HG03039 (cell line): ENCODE measurements around the gene SPG7.

Experiments used
- ATAC-seq: cut with Tn5 transposase; IDR thresholded peaks from one replicate; pipeline ENCODE4 v1.9.1; 2021; ENCODE audit warnings: mild to moderate bottlenecking, moderate library complexity; ENCODE audit not compliant: unreplicated experiment

The SPG7 gene

DNA sequence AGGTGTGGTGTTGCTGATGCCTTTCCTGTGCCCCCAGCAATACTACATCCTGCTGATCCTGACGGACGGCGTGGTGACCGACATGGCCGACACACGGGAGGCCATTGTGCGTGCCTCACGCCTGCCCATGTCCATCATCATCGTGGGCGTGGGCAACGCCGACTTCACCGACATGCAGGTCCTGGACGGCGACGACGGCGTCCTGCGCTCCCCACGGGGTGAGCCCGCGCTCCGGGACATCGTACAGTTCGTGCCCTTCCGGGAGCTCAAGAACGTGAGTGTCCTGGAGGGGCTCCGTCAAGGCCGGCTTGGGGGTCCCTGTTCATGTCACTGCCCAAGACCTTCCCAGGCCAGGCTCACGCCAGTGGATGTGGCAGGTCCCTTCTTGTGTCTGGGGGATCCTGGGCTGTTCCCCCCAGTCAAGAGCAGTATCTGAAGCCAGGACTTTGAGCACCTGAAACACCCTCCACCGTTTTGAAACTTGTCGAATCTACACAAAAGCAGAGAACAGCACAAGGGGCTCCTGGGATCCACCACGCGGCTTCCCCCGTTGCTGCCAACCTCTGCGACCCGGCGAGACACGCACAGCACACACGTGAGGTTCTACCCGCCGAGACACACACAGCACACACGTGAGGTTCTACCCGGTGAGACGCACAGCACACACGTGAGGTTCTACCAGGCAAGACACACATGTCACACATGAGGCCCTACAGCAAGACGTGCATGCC is 87.3 kb downstream of the SPG7 start:
- ATAC-seq = no peak

DNA sequence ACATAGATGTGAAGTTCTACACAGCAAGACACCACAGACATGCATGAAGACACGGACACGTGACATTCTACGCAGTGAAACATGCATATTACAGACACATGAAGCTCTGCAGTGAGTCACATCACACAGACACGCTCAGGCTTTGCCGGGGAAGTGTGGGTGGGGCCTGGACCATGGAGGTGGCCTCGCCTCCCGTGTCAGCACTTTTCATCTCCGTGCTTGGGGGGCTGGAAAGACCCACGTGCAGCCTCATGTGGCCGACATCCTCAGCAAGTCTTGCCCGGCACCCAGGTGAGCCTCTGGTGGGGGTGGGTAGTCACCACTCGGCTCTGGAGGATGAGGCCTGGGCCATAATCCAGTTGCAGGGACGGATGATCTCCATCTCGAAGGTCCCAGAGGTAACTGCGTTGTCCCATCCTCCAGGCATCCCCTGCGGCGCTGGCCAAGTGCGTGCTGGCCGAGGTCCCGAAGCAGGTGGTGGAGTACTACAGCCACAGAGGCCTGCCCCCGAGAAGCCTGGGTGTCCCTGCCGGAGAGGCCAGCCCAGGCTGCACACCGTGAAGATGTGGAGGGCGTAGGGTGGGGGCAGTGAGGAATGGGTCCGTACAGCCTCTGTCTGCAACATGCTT is 88.0 kb downstream of the SPG7 start:
- ATAC-seq = no peak

DNA sequence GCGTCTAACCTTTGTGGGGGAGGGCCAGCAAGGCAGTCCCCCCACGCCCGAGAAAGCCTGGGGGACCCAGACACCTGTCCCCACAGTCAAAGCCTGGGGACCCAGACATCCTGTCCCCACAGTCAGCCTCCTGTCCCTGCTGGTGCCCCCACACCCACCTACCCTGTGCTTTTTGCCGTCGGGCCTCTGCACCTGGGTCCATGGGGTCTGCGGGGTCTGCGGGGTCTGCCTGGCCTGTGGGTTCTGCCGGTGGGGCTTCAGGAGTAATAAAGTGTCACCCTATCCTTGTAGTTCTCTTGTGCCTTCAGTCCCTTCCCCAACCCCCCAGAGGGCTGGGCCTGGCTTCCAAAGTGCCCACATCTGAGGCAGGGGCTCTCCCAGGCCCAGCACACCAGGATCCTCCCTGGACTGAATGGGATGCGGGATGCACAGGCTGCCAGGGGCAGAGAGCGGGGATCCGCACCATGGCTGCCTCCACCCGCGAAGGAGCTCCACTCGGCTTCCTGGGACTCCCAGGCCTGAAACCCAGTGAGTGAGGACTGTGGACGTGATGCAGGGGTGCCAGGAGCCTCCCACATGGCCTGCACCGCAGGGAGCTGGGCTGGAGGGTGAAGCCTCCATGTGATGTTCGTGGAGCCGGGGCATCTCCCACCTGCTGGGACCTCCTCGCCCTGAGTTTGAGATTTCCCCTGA is 88.9 kb downstream of the SPG7 start:
- no peak for ATAC-seq

DNA sequence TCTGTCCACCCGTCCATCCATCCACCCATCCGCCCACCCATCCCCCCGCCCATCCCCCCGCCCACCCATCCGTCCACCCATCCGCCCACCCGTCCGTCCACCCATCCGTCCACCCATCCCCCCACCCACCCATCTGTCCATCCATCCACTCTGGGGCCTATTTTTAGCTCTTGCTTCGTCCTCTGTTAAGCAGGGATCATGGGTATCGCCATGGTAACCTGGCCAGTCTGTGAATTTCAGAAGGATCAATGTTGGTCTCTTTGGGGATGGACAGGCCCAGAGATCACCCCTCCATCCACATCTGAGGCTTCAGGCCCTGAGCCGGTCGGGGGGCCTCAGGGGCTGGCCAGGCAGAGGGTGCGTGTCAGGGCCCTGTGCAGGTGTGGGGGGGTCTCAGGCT is 90.0 kb downstream of the SPG7 start:
- ATAC-seq = no peak

- ATAC-seq = no peak
Measured at GRCh38 chr16:89599451-89599858, 91.3 kb downstream of the SPG7 start.

DNA sequence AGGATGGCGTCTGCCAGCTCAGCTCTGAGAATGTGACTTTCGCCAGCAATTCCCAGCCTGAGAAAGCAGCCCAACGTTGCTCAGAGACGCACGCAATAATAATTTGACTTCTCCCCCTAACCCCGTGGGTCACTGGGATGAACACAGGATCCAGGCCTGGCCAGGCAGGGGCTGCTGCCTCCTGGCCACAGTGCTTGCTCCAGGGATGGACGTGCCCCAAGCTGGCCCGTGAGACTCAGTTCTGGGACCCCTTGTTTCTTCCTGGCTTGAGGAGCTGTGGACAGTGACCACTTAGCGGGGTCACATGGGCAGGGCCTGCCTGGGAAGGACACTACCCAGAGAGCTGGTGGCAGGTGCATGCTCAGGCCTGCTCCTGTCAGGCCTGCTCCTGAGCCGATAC is 91.7 kb downstream of the SPG7 start:
- no peak for ATAC-seq

GRCh38 chr16:89600427-89600826 is 92.2 kb downstream of the SPG7 start:
- ATAC-seq = no peak

- ATAC-seq = no peak
Measured at GRCh38 chr16:89600956-89601355, 92.8 kb downstream of the SPG7 start.

GRCh38 chr16:89601906-89602272 is 93.7 kb downstream of the SPG7 start:
- ATAC-seq = no peak

- ATAC-seq = no peak
Measured at GRCh38 chr16:89602273-89602951, 94.2 kb downstream of the SPG7 start.

DNA sequence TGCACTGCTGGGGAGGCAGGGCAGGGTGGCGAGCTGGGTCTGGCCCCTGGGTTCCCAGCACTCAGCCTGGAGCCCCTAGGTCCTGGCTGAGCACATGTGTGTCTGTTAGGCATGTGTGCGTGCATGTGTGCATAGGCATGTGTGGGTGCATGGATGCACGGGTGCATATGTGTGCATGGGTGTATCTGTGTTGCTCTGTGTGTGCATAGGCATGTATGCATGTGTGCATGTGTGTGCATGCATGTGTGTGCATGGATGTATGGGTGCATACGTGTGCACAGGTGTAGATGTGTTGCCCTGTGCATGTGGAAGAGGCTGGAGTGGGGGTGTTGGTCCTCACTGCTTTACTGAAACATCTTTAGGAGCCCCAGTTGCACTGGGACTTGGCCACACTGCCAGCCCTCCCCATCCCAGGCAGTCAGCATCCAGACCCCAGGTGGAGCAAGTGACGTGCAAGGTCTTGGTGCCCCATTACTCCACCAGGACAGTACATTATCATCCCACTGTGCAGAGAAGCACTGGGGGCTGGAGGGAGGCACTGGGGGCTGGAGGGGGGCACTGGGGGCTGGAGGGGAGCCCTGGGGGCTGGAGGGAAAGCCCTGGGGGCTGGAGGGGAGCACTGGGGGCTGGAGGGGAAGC is 94.9 kb downstream of the SPG7 start:
- no peak for ATAC-seq

DNA sequence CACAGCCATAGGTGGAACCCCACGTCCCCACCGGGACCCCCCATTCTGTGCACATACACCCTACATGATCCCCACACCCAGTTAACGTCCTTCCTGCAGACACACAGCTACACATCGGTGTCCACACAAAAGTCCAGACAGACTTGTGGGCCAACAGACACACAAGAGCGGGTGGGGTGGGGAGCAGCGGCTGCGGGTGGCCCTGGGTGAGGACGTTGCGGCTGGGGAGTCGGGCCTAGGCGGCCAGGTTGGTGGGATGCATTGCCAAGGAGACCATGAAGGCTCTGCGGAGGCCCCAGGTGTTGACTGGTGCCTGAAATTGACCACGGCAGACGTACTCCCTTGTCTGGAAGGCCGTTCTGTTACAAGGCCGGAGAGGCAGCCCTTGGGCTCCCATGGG is 96.6 kb downstream of the SPG7 start:
- ATAC-seq = no peak

- no peak for ATAC-seq
Measured at GRCh38 chr16:89605186-89605970, 97.2 kb downstream of the SPG7 start.

GRCh38 chr16:89606006-89606405 is 97.8 kb downstream of the SPG7 start:
- ATAC-seq = no peak
